Fibroblast of mammary gland (primary cell): ENCODE measurements around the gene CSK.
A peak's percentile ranks its signal among the peaks of the same experiment; 100 is the strongest.

Experiments
- DNase-seq: peaks from one replicate; pipeline ENCODE4 v3.0.0-alpha.2; 2010; ENCODE audit warnings: low read depth
- H3K4me3 ChIP-seq: 2 replicates; pipeline ENCODE4 v1.5.1; 2011; ENCODE audit warnings: low read depth, mild to moderate bottlenecking, low read length, moderate library complexity; ENCODE audit not compliant: control insufficient read depth
- CTCF ChIP-seq: conservative IDR thresholded peaks from 2 replicates; pipeline ENCODE4 v1.5.1; 2011; ENCODE audit warnings: low read depth, low read length, inconsistent platforms; ENCODE audit not compliant: control insufficient read depth, insufficient read depth

Gene CSK

GRCh38 chr15:74831813-74832495 is 50.1 kb downstream of the CSK start:
- TF ChIP-seq CTCF, result no peak
- H3K4me3 ChIP-seq, result no peak overlapping the region
- DNase-seq, result no peak

GRCh38 chr15:74832826-74833225 is 50.9 kb downstream of the CSK start:
- DNase-seq, result no peak
- no peak overlapping the region for H3K4me3 ChIP-seq
- no peak for TF ChIP-seq CTCF

- H3K4me3 ChIP-seq, result no peak overlapping the region
- no peak for DNase-seq
- TF ChIP-seq CTCF, result no peak
Measured at GRCh38 chr15:74833376-74834107, 51.7 kb downstream of the CSK start.

GRCh38 chr15:74835312-74835823 is 53.5 kb downstream of the CSK start:
- peak; percentile 52 for DNase-seq
- peak; percentile 90 for TF ChIP-seq CTCF
- H3K4me3 ChIP-seq, result no peak overlapping the region

- H3K4me3 ChIP-seq, result no peak overlapping the region
- no peak for TF ChIP-seq CTCF
- DNase-seq, result no peak
Measured at GRCh38 chr15:74836846-74837245, 55.0 kb downstream of the CSK start.

- no peak for TF ChIP-seq CTCF
- no peak for DNase-seq
- H3K4me3 ChIP-seq, result no peak overlapping the region
Measured at GRCh38 chr15:74837482-74838136, 55.7 kb downstream of the CSK start.
